ENCODE measurements around the gene ZNF521. TPM values are rescaled to one million over a fixed set of nuclear protein-coding genes. Genes with fewer than 3 reads are reported as not detected.

Gene ZNF521
- total and polyA plus RNA-seq, 4 donors, result 0.50 to 3.7 (median 1.5) TPM

DNA sequence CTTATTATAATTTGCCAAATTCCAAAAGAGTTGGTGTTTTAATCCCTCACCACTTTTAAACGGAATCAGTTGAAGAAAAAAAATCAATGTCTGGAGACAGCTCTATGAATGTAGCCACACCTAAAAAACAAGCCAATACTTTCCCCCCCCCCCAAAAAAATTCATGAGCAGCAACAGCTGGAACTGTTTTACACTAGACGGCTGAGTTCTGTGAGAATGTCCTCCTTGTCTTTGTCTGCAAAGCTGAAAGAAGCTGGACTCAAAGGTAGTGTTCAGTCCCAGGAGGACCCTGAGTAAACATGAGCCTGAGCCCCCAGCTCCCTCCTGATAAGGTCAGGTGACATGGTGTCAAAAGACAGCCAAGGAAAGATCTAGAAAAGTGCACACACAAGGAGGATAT, 68.2 kb downstream of the ZNF521 start (continued):
- TF ChIP-seq REST (IDR thresholded peaks at IDR 0.05) (no peak), GABPA (IDR thresholded peaks at IDR 0.05 in 1 of 2, conservative IDR thresholded peaks at IDR 0.05 in 1 of 2) (no peak)

- Histone ChIP-seq H3K36me3 (ENCODE audit: control insufficient read depth in 4 of 4, insufficient read depth in 3 of 4, low read depth in 1 of 4, low read length in 3 of 4) (no peaks in the 10 kb centered on the region), H3K4me3 (ENCODE audit: low read depth in 1 of 3, low read length in 3 of 3) (no peak overlapping the region), H3K27ac (ENCODE audit: low read depth in 1 of 2, low read length in 2 of 2) (no peak overlapping the region), H3K9me3 (ENCODE audit: control insufficient read depth in 4 of 4, low read length in 3 of 4) (no peaks in the 10 kb centered on the region), H3K4me1 (ENCODE audit: control insufficient read depth in 4 of 4, insufficient read depth in 4 of 4, low read length in 3 of 4) (no peaks in the 10 kb centered on the region), H3K9ac (ENCODE audit: low read depth in 1 of 2, low read length in 2 of 2) (no peak overlapping the region), H3K27me3 (ENCODE audit: control insufficient read depth in 4 of 4, insufficient read depth in 4 of 4, low read length in 3 of 4) (peaks cover 0 to 11% (median 0%) of the 10 kb centered on the region in 4 donors)
- TF ChIP-seq, protein P1, sequence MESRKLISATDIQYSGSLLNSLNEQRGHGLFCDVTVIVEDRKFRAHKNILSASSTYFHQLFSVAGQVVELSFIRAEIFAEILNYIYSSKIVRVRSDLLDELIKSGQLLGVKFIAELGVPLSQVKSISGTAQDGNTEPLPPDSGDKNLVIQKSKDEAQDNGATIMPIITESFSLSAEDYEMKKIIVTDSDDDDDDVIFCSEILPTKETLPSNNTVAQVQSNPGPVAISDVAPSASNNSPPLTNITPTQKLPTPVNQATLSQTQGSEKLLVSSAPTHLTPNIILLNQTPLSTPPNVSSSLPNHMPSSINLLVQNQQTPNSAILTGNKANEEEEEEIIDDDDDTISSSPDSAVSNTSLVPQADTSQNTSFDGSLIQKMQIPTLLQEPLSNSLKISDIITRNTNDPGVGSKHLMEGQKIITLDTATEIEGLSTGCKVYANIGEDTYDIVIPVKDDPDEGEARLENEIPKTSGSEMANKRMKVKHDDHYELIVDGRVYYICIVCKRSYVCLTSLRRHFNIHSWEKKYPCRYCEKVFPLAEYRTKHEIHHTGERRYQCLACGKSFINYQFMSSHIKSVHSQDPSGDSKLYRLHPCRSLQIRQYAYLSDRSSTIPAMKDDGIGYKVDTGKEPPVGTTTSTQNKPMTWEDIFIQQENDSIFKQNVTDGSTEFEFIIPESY (IDR thresholded peaks at IDR 0.05), result no peak
- TF ChIP-seq, protein P2, sequence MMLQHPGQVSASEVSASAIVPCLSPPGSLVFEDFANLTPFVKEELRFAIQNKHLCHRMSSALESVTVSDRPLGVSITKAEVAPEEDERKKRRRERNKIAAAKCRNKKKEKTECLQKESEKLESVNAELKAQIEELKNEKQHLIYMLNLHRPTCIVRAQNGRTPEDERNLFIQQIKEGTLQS (IDR thresholded peaks at IDR 0.05), result no peak
- TF ChIP-seq SP1 (IDR thresholded peaks at IDR 0.05), result no peak
- no peak for TF ChIP-seq JUND (IDR thresholded peaks at IDR 0.05)
- TF ChIP-seq FOXA2 (IDR thresholded peaks at IDR 0.05), result no peak
- TF ChIP-seq REST (IDR thresholded peaks at IDR 0.05), result no peak
- no peak for TF ChIP-seq FOXA1 (IDR thresholded peaks at IDR 0.05)
- TF ChIP-seq HNF4A (conservative IDR thresholded peaks at IDR 0.05), result no peak
- TF ChIP-seq HNF4G (IDR thresholded peaks at IDR 0.05), result no peak
- TF ChIP-seq TAF1 (conservative IDR thresholded peaks at IDR 0.05), result no peak
- WGBS, result 69% methylated on average over 4 of the region's 4 CpGs
- no peak for DNase-seq (ENCODE audit: low spot score)
These were observed 68.9 kb downstream of the ZNF521 start for GRCh38 chr18:25282896-25283703.
